CD4-positive, alpha-beta T cell treated with Interleukin-2 at 100 ng/mL for 4 hours (primary cell): Measurements from ENCODE around the gene EIF5B.
"Not testable (repeated sequence)": the region's sequence is repeated elsewhere in the genome, so short reads cannot be mapped to it uniquely, and the experiment has no call there.

Source experiments
- DNase-seq: peaks from one replicate; pipeline ENCODE4 v3.0.0-alpha.2; 2020; ENCODE audit warnings: low spot score

EIF5B gene

GRCh38 chr2:99337113-99338028 lies at the start of gene EIF5B:
TSS of gene EIF5B (plus strand) at chr2:99337389. CDS start at chr2:99337555, 166 bp downstream.
- DNase-seq = peak; percentile 97

GRCh38 chr2:99297994-99298393 lies 39.2 kb upstream of the EIF5B start:
- DNase-seq = no peak

GRCh38 chr2:99299580-99299979 lies 37.6 kb upstream of the EIF5B start:
- no peak for DNase-seq

GRCh38 chr2:99301097-99301496 lies 36.1 kb upstream of the EIF5B start, which contains the start of gene LYG1:
TSS of gene LYG1 (minus strand) at chr2:99301197. CDS start at chr2:99295670, 5,527 bp downstream.
- not testable (repeated sequence) for DNase-seq

- no peak for DNase-seq
Observed at GRCh38 chr2:99317161-99317872, 19.9 kb upstream of the EIF5B start.

- DNase-seq = not testable (repeated sequence)
Observed at GRCh38 chr2:99317873-99318200, 19.4 kb upstream of the EIF5B start.

- DNase-seq = no peak
Observed at GRCh38 chr2:99325384-99325783, 11.8 kb upstream of the EIF5B start.

- DNase-seq = peak; percentile 99
Observed at GRCh38 chr2:99335911-99336803, 1.0 kb upstream of the EIF5B start, which contains the start of gene TXNDC9. TSS of gene TXNDC9 (minus strand) at chr2:99336333. CDS start at chr2:99333210, 3,123 bp downstream.

GRCh38 chr2:99336804-99337112 lies 431 bp upstream of the EIF5B start:
- no peak for DNase-seq

- peak; percentile 12 for DNase-seq
Observed at GRCh38 chr2:99338029-99338585, 918 bp downstream of the EIF5B start.

GRCh38 chr2:99340669-99341236 lies 3.6 kb downstream of the EIF5B start:
- DNase-seq = no peak

GRCh38 chr2:99342536-99342935 lies 5.3 kb downstream of the EIF5B start:
- no peak for DNase-seq

- DNase-seq = not testable (repeated sequence)
Observed at GRCh38 chr2:99345446-99345845, 8.3 kb downstream of the EIF5B start.

GRCh38 chr2:99346218-99346617 lies 9.0 kb downstream of the EIF5B start:
- no peak for DNase-seq

GRCh38 chr2:99348173-99348572 lies 11.0 kb downstream of the EIF5B start:
- DNase-seq = peak; percentile 3

GRCh38 chr2:99350194-99350593 lies 13.0 kb downstream of the EIF5B start:
- no peak for DNase-seq

- no peak for DNase-seq
Observed at GRCh38 chr2:99354070-99354469, 16.9 kb downstream of the EIF5B start.

- DNase-seq = not testable (repeated sequence)
Observed at GRCh38 chr2:99354825-99355224, 17.6 kb downstream of the EIF5B start.

- DNase-seq = no peak
Observed at GRCh38 chr2:99356853-99357252, 19.7 kb downstream of the EIF5B start.

GRCh38 chr2:99365661-99366060 lies 28.5 kb downstream of the EIF5B start:
- no peak for DNase-seq

GRCh38 chr2:99368854-99369253 lies 31.7 kb downstream of the EIF5B start:
- DNase-seq = not testable (repeated sequence)
